ENCODE measurements around the gene OR4D1.
"Not testable (repeated sequence)": the region's sequence is repeated elsewhere in the genome, so short reads cannot be mapped to it uniquely, and the experiment has no call there.

OR4D1 gene

DNA sequence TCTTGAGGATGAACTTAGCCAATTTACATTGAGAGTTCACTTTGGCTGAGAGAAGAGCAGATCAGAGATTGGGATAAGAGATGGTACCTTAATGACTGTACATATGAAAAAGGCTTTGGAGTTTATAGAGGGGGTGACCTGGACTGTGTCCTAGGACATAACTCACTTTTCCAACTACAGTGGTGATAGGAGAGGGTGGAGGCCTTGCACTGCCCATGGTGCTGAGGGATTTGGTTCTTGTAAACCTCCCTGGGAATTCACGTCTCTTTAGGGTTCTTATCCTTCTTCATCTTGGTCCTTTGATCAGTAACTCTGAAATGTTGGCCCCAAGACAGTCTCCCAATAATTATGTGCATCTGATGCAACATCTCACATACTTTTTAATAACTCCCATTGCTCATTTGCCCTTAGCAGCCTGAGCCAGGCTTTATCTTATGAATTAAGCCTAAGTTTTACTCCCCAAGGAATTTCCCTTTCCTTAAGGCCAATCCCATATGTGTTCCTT is at the start of gene OR4D1:
Gene OR4D1, plus strand, starts transcription at position 455 of the 505 bp plus-strand sequence. CDS start 6,770 bp downstream, outside the sequence.
- no peak for DNase-seq

GRCh38 chr17:58100506-58100905 is 47.7 kb upstream of the OR4D1 start:
- no peak for DNase-seq

DNA sequence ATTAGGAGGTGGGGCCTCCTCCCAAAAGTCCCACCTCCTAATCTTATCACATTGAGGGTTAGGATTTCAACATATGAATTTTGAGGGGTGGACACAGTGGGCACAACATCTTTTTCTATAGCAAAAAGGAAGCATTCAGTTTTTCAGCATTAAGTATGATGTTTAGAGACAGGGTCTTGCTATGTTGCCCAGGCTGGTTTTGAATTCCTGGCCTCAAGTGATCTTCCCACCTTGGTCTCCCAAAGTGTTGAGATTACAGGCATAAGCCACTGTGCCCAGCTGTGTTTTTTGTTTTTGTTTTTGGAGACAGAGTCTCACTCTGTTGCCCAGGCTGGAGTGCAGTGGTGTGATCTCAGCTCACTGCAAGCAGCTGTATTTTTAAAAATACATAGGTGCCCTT is 46.3 kb upstream of the OR4D1 start:
- DNase-seq: not testable (repeated sequence)

- no peak for DNase-seq
Measured at GRCh38 chr17:58105093-58105492, 43.1 kb upstream of the OR4D1 start.

GRCh38 chr17:58107306-58107705 is 40.9 kb upstream of the OR4D1 start:
- no peak for DNase-seq

- no peak for DNase-seq
Measured at GRCh38 chr17:58109197-58109596, 39.0 kb upstream of the OR4D1 start.

GRCh38 chr17:58110012-58110411 is 38.2 kb upstream of the OR4D1 start:
- DNase-seq: no peak

DNA sequence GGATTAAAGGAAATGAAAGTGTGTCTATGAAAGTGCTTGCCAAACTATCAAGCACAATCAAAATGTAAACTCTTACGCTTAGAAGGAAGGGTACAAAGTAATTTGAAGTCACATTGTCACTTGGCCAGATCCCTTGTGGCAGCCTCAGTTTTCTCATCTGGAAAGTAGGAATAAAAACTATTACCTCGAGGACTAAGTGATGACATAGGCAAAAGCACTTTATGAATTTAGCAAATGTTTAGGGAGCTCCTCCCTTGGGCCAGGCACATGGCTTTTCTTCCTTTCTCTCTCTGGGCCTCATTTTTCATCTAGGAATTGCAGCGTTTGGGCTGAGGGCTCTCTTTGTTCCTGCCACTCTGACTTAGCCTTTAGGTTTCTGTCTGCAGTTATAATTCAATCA is 36.5 kb upstream of the OR4D1 start:
- DNase-seq: no peak

DNA sequence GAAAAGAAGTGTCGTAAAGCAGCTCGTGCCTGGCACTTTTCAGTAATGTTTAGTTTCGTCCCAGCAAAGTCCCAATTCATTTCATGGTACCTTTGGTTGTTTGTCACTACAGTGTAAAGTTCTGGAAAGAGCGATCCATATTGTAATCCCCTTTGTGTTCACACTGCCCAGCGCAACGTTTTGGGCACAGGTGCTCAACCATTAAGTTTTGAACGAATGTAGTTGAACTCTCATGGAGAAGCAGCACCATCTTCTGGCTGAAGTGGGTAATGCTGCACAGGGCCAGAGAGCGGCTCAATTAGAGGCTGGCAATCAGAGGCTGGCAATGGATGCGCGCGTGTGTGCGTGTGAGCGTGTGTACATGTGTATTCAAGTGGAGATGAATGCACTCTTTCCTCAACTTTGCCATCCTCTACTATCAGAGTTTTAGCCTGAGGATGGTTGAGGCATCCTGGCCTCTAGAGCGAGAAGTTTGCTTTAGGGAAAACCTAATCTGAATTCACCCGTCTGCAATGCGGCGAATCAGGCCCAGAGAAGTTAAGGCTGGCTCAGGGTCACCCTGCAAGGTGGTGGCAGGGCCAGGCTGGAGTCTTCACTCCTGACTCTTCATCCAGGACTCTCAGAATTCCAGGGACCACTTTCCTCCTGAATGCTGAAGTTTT is 35.1 kb upstream of the OR4D1 start:
- DNase-seq: peak; percentile 85

GRCh38 chr17:58113947-58114346 is 34.2 kb upstream of the OR4D1 start:
- DNase-seq: no peak

DNA sequence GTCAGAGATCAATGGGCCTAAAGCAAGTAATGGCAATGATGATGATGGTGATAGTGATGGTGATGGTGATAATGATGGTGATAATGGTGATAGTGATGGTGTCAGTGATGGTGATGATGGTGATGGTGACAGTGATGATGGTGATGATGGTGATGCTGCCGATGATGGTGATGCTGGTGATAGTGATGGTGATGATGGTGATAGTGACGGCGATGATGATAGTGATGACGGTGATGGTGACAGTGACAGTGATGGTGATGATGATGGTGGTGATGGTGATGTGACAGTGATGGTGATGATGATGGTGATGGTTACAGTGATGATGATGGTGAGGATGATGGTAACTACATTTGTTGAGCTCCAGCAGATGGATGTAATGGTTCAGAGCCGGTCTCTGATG is 30.8 kb upstream of the OR4D1 start:
- no peak for DNase-seq

GRCh38 chr17:58119491-58119890 is 28.7 kb upstream of the OR4D1 start:
- no peak for DNase-seq

GRCh38 chr17:58120195-58120822 is 27.9 kb upstream of the OR4D1 start:
- peak; percentile 62 for DNase-seq

DNA sequence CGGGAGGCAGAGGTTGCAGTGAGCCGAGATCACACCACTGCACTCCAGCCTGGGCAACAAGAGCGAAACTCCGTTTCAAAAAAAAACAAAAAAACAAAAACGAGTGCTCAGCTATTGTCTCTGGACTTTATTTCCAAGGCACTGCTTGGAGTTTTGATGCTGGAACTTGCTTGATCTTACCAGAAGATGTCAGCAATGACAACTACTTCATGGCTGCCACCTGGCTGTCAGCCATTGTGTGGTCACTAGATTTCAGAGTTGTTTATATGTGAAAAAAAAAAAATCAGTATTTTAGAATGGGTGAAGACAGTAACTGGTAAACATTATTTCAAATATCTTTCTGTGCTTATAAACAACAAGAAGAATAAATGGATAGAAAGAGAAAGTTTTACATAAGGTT is 26.3 kb upstream of the OR4D1 start:
- DNase-seq: peak; percentile 57

- no peak for DNase-seq
Measured at GRCh38 chr17:58127846-58128245, 20.3 kb upstream of the OR4D1 start.

DNA sequence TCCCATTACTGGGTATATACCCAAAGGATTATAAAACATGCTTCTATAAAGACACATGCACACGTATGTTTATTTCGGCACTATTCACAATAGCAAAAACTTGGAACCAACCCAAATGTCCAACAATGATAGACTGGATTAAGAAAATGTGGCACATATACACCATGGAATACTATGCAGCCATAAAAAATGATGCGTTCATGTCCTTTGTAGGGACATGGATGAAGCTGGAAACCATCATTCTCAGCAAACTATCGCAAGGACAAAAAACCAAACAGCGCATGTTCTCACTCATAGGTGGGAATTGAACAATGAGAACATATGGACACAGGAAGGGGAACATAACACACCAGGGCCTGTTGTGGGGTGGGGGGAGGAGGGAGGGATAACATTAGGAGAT is 15.5 kb upstream of the OR4D1 start:
- DNase-seq: not testable (repeated sequence)

DNA sequence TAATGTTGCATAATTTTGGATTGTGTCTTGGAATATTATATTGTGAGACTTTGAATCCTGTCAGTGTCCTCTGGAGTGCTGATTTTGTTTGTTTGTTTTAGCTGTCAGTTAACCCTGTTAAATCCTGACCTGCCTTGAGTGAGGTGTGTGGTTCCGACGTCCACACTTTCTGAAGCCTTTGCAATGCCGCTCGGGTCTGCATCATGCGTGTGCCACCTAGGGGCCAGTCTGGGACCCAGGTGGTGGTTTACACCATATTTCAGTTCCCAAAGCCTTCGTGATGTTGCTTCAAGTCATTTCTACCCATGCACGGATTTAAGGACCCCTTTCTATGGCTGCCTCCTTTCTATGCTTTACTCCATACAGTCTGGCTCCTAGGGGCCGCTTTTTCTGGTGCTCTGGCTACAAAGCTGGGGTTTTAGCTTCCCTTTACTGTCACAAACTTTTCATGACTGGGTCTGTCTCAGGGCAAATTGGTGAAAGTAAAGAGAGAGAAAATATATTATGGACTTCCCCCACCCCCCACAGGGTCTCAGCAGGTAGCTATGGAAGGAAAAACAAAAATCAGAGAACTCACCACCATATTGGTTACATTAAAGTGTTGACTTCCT is 11.4 kb upstream of the OR4D1 start:
- no peak for DNase-seq

DNA sequence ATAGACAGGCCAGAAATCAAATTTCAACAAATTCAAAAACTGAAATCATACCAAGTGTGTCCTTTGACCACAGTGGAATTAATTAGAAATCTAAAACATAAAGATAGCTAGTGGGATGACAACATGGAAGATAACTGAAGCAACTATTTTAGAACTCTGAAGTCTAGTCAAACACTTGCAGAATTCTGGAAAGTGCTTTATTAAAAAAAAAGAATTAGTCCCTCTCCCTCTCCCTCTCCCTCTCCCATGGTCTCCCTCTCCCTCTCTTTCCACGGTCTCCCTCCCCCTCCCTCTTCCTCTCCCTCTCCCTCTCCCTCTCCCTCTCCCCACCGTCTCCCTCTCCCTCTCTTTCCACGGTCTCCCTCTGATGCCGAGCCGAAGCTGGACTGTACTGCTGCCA is 6.7 kb upstream of the OR4D1 start:
- DNase-seq: no peak

DNA sequence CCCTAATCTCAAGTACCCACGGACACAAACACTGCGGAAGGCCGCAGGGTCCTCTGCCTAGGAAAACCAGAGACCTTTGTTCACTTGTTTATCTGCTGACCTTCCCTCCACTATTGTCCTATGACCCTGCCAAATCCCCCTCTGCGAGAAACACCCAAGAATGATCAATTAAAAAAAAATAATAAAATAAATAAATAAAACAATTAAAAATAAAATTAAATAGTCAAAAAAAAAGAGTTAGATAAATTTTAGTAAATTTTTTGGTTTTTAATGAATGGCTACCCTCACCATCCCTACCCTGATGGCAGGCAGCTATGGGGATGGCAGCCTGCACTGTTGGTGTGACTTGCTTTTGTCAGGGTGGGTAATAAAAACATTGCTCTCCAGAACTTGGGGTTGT is 4.8 kb upstream of the OR4D1 start:
- DNase-seq: not testable (repeated sequence)

DNA sequence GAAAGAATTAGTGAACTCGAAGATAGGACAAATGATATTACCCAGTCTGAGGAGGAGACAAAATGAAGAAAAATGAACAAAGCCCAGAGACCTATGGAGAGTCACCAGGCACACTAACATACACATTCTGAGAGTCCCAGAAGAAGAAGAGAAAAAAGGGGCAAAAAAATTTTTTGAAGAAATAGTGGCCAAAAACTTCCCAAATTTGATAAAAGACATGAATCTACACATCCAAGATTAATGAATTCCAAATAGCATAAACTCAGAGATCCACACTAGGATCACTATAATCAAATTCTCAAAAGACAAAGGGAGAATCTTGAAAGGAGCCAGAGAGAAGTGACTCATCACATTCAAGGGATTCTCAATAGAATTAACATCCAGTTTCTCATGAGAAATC is 3.4 kb upstream of the OR4D1 start:
- no peak for DNase-seq

DNA sequence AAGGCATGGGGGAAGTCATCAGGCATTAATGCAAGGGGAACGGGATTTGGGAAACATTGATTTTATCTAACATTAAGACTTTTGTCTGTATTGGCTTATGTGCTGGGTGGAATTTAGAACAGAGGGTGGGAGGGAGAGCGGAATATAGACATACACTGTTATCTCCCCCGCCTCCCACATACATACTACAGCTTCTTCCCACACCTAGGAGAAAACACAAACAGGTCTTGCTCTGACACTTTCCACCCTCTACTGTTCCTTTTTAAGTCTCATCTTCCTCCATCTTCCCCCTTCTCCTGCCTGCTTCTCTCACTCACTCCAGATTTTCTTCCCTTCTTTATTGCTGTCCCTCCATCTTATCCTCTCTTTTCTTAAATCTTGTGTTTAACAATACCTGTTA is 425 bp downstream of the OR4D1 start:
- DNase-seq: no peak

- no peak for DNase-seq
Measured at GRCh38 chr17:58150394-58150793, 2.2 kb downstream of the OR4D1 start.

DNA sequence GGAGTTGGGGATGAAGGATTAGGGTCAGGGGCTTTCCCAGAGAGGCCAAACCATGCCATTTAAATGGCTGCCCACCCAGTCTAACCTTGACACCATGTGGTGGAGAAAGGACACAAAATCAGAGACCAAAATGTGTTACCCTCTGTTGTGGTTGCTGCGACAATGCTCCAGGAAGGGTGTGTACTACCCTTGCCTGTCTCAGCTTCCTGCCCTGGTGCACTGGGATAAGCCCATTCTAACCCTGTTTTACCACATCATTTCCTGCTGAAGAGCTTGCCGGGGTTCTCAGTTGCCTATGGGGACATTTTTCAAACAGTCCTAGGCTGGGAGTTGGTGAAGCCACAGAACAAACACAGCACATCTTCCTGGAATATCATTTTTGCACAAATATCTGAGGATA is 4.9 kb downstream of the OR4D1 start:
- peak; percentile 78 for DNase-seq

DNA sequence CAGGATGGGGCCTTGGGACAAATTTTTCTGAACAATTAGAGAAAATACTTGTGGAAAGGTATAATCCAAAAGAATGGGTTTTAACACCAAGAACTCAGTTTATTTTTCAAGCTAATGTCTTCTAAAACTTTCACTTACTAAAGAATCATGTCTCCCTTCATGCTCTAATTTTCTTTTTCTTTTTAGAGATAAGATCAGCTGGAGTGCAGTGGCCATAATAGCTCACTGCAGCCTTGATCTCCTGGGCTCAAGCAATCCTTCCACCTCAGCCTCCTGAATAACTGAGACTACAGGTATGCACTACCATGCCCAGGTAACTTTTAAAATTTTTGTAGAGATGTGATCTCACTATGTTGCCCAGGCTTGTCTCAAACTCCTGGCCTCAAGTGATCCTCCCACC is 5.5 kb downstream of the OR4D1 start:
- no peak for DNase-seq
